Ectodermal cell (in vitro differentiated cells): ENCODE measurements around the gene SLC25A12.

Experiments used
- H3K27ac ChIP-seq: 2 replicates; pipeline ENCODE4 v1.7.0; 2013; ENCODE audit warnings: mild to moderate bottlenecking, low read depth, low read length; ENCODE audit not compliant: insufficient read depth, poor library complexity, severe bottlenecking
- H3K27me3 ChIP-seq: 2 replicates; pipeline ENCODE4 v1.7.0; 2013; ENCODE audit warnings: mild to moderate bottlenecking, low read length; ENCODE audit not compliant: insufficient read depth, control insufficient read depth, poor library complexity, severe bottlenecking
- H3K36me3 ChIP-seq: one replicate; pipeline ENCODE4 v1.7.0; 2013; ENCODE audit warnings: low read length; ENCODE audit not compliant: control insufficient read depth, insufficient read depth
- H3K4me1 ChIP-seq: one replicate; pipeline ENCODE4 v1.7.0; 2013; ENCODE audit warnings: low read length; ENCODE audit not compliant: control insufficient read depth, insufficient read depth
- H3K4me3 ChIP-seq: 2 replicates; pipeline ENCODE4 v1.7.0; 2013; ENCODE audit warnings: low read depth, low read length, control low read depth; ENCODE audit not compliant: insufficient read depth
- H3K9me3 ChIP-seq: 2 replicates; pipeline ENCODE4 v1.7.0; 2013; ENCODE audit warnings: mild to moderate bottlenecking, low read length, moderate library complexity; ENCODE audit not compliant: control insufficient read depth
- WGBS, 2 experiments: methylation state at CpG; one replicate each; pipeline ENCODE4 v1.1.7; 2013; ENCODE audit warnings: missing lambda C conversion rate in 2 of 2; 5-methylcytosine and 5-hydroxymethylcytosine counted together

The SLC25A12 gene

GRCh38 chr2:171745141-171745540 is 148.9 kb downstream of the SLC25A12 start:
- 92 to 100% methylated on average over 1 of the region's 1 CpG for WGBS, 2 experiments
- H3K27ac ChIP-seq = no peak overlapping the region
- H3K4me1 ChIP-seq = no peaks in the 10 kb centered on the region
- H3K36me3 ChIP-seq = peaks cover 7% of the 10 kb centered on the region
- no peaks in the 10 kb centered on the region for H3K9me3 ChIP-seq
- H3K4me3 ChIP-seq = no peak overlapping the region
- no peaks in the 10 kb centered on the region for H3K27me3 ChIP-seq

GRCh38 chr2:171742760-171743159 is 151.3 kb downstream of the SLC25A12 start:
- Histone ChIP-seq H3K4me3 (no peak overlapping the region), H3K4me1 (no peaks in the 10 kb centered on the region), H3K27ac (no peak overlapping the region), H3K9me3 (no peaks in the 10 kb centered on the region), H3K36me3 (peaks cover 11% of the 10 kb centered on the region), H3K27me3 (no peaks in the 10 kb centered on the region)
- WGBS, 2 experiments = 86 to 96% methylated on average over 1 of the region's 1 CpG

- no peaks in the 10 kb centered on the region for H3K27me3 ChIP-seq
- WGBS, 2 experiments = 92% methylated on average over 2 of the region's 2 CpGs
- H3K4me3 ChIP-seq = no peak overlapping the region
- H3K9me3 ChIP-seq = no peaks in the 10 kb centered on the region
- peaks cover 9% of the 10 kb centered on the region for H3K36me3 ChIP-seq
- no peaks in the 10 kb centered on the region for H3K4me1 ChIP-seq
- no peak overlapping the region for H3K27ac ChIP-seq
Measured at GRCh38 chr2:171741189-171741588, 152.9 kb downstream of the SLC25A12 start.

GRCh38 chr2:171735991-171736710 is 157.9 kb downstream of the SLC25A12 start:
- Histone ChIP-seq H3K4me3 (no peak overlapping the region), H3K9me3 (no peaks in the 10 kb centered on the region), H3K4me1 (no peaks in the 10 kb centered on the region), H3K36me3 (peaks cover 13% of the 10 kb centered on the region), H3K27ac (no peak overlapping the region), H3K27me3 (no peaks in the 10 kb centered on the region)
- 98 to 100% methylated on average over 3 to 4 of the region's 4 CpGs for WGBS, 2 experiments
